ENCODE results near the gene SMKR1.

Gene SMKR1

GRCh38 chr7:129482781-129483180 lies 19.6 kb upstream of the SMKR1 start:
- no peak for DNase-seq (ENCODE audit: low read depth)

- DNase-seq (ENCODE audit: low read depth) = no peak
These were observed 12.8 kb upstream of the SMKR1 start for GRCh38 chr7:129489491-129489890.

- no peak for DNase-seq (ENCODE audit: low read depth)
These were observed 9.9 kb upstream of the SMKR1 start for GRCh38 chr7:129492391-129492790.

- DNase-seq (ENCODE audit: low read depth) = no peak
These were observed 8.8 kb upstream of the SMKR1 start for GRCh38 chr7:129493555-129493954.

GRCh38 chr7:129494041-129494440 lies 8.3 kb upstream of the SMKR1 start:
- DNase-seq (ENCODE audit: low read depth) = peak; percentile 58

- no peak for DNase-seq (ENCODE audit: low read depth)
These were observed 6.3 kb upstream of the SMKR1 start for GRCh38 chr7:129495987-129496386.

- DNase-seq (ENCODE audit: low read depth) = no peak
These were observed 5.7 kb upstream of the SMKR1 start for GRCh38 chr7:129496653-129497052.

GRCh38 chr7:129497156-129497555 lies 5.2 kb upstream of the SMKR1 start:
- DNase-seq (ENCODE audit: low read depth) = no peak

- no peak for DNase-seq (ENCODE audit: low read depth)
These were observed 4.3 kb upstream of the SMKR1 start for GRCh38 chr7:129498021-129498420.

GRCh38 chr7:129499999-129500398 lies 2.3 kb upstream of the SMKR1 start:
- DNase-seq (ENCODE audit: low read depth) = no peak

- no peak for DNase-seq (ENCODE audit: low read depth)
These were observed 666 bp downstream of the SMKR1 start for GRCh38 chr7:129502708-129503685.

- DNase-seq (ENCODE audit: low read depth) = no peak
These were observed 1.4 kb downstream of the SMKR1 start for GRCh38 chr7:129503725-129504124.

- no peak for DNase-seq (ENCODE audit: low read depth)
These were observed 9.9 kb downstream of the SMKR1 start for GRCh38 chr7:129512192-129512591.

GRCh38 chr7:129513546-129513945 lies 11.2 kb downstream of the SMKR1 start:
- no peak for DNase-seq (ENCODE audit: low read depth)

- DNase-seq (ENCODE audit: low read depth) = no peak
These were observed 12.4 kb downstream of the SMKR1 start for GRCh38 chr7:129514683-129515082.

- no peak for DNase-seq (ENCODE audit: low read depth)
These were observed 13.1 kb downstream of the SMKR1 start for GRCh38 chr7:129515381-129515780.

GRCh38 chr7:129517931-129518330 lies 15.6 kb downstream of the SMKR1 start:
- DNase-seq (ENCODE audit: low read depth) = no peak

- no peak for DNase-seq (ENCODE audit: low read depth)
These were observed 17.1 kb downstream of the SMKR1 start for GRCh38 chr7:129519464-129519863.

- no peak for DNase-seq (ENCODE audit: low read depth)
These were observed 20.0 kb downstream of the SMKR1 start for GRCh38 chr7:129522088-129522970.

GRCh38 chr7:129522971-129523340 lies 20.6 kb downstream of the SMKR1 start:
- DNase-seq (ENCODE audit: low read depth) = no peak

GRCh38 chr7:129523924-129524323 lies 21.6 kb downstream of the SMKR1 start:
- no peak for DNase-seq (ENCODE audit: low read depth)

GRCh38 chr7:129524405-129524804 lies 22.1 kb downstream of the SMKR1 start:
- peak; percentile 53 for DNase-seq (ENCODE audit: low read depth)

Data from HS-5 (cell line).